ENCODE results near the gene OTOF. TPM values are rescaled to one million over a fixed set of nuclear protein-coding genes. Genes with fewer than 3 reads are reported as not detected.

Gene OTOF
- total and polyA plus RNA-seq, 2 of the 13 experiments (the other 11 are each of a cell fraction or from before 2014, with no cell fraction given): 0.04 TPM; not detected in 1

DNA sequence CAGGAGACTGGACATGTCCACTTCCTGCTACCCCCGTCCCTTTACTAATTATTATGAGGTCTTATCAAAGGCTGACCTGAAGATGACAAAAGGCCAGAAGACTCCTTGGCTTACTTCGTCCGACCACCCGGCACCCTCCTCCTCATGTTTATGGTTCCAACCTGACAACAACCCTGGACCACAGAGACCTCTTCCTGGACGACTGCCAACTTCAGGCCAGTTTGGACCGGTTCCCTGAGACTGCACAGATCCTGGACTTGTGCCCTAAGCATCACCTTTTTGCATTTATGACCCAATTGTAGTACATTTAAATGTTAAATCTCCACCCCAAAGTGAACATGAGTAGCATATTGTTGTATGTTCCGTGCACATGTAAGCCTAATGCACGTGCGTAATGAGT, 70.4 kb downstream of the OTOF start:
- H3K27ac ChIP-seq (ENCODE audit: extremely low read length, insufficient read depth, low read length): no peak overlapping the region
- peaks cover 12% of the 10 kb centered on the region for H3K4me1 ChIP-seq (ENCODE audit: insufficient read depth, low read length)
- H3K79me2 ChIP-seq (ENCODE audit: insufficient read depth, low read length): no peaks in the 10 kb centered on the region
- CTCF ChIA-PET (ENCODE audit: low intra/inter-chr PET ratio, low total read pairs): no interaction called here
- no peaks in the 10 kb centered on the region for H3K36me3 ChIP-seq (replicated peaks in 1 of 2; ENCODE audit: control insufficient read depth in 1 of 2, insufficient read depth in 2 of 2, low read length in 2 of 2)
- no peaks in the 10 kb centered on the region for H3K9me3 ChIP-seq (ENCODE audit: low read length)
- no peak for DNase-seq (ENCODE audit: low spot score)
- WGBS (ENCODE audit: low lambda C conversion rate): 67% methylated on average over 9 of the region's 9 CpGs
- no peak overlapping the region for H3K4me3 ChIP-seq (replicated peaks in 1 of 3; ENCODE audit: insufficient read depth in 1 of 3, low read depth in 2 of 3, low read length in 3 of 3)
- no peak for FAIRE-seq
- H3K4me2 ChIP-seq (ENCODE audit: low read depth, low read length): no peak overlapping the region
- ATAC-seq: no peak
- POLR2A ChIA-PET: no interaction called here
- intact Hi-C loops (cut with micrococcal nuclease; ENCODE audit: unreplicated experiment) (no loop called here), in situ Hi-C loops (cut with HindIII; ENCODE audit: extremely low pct_ligation_motif_present, low pct_unique_long_range_greater_than_20kb) (no loop called here)
- BruUV-seq (replicated peaks): no TSS peak
- H4K20me1 ChIP-seq (ENCODE audit: insufficient read depth, low read length): no peaks in the 10 kb centered on the region
- no peak overlapping the region for H2AFZ ChIP-seq (ENCODE audit: low read length)
- no peak overlapping the region for H3K9ac ChIP-seq (ENCODE audit: insufficient read depth, low read depth, low read length)
- TF ChIP-seq ZNF510 (CRISPR knock-in tag; IDR thresholded peaks at IDR 0.05; ENCODE audit: low read depth): no peak
- TF ChIP-seq, protein P1, sequence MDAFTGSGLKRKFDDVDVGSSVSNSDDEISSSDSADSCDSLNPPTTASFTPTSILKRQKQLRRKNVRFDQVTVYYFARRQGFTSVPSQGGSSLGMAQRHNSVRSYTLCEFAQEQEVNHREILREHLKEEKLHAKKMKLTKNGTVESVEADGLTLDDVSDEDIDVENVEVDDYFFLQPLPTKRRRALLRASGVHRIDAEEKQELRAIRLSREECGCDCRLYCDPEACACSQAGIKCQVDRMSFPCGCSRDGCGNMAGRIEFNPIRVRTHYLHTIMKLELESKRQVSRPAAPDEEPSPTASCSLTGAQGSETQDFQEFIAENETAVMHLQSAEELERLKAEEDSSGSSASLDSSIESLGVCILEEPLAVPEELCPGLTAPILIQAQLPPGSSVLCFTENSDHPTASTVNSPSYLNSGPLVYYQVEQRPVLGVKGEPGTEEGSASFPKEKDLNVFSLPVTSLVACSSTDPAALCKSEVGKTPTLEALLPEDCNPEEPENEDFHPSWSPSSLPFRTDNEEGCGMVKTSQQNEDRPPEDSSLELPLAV (CRISPR knock-in tag; conservative IDR thresholded peaks at IDR 0.05; ENCODE audit: low read depth): no peak
- H3K27me3 ChIP-seq (ENCODE audit: control insufficient read depth in 1 of 2, insufficient read depth in 2 of 2, low read length in 2 of 2): no peaks in the 10 kb centered on the region

Other genes with a start within 250 kb of the OTOF start
- gene HADHA, start 233.5 kb downstream of the OTOF start, total RNA-seq (2016; rRNA removed; fragmentation: Illumina TruSeq; extraction: Trizol): 270 and 385 TPM in 2 replicates
- 101 and 102 TPM in 2 replicates for gene HADHA, start 233.5 kb downstream of the OTOF start, polyA plus RNA-seq (2011; rRNA removed)
- gene HADHB, start 233.2 kb downstream of the OTOF start, total RNA-seq (2016; rRNA removed; fragmentation: Illumina TruSeq; extraction: Trizol): 238 and 304 TPM in 2 replicates
- 97.1 and 112 TPM in 2 replicates for gene HADHB, start 233.2 kb downstream of the OTOF start, polyA plus RNA-seq (2011; rRNA removed)
- 60.3 and 66.0 TPM in 2 replicates for gene SELENOI, start 132.0 kb downstream of the OTOF start, total RNA-seq (2016; rRNA removed; fragmentation: Illumina TruSeq; extraction: Trizol)
- 26.2 and 27.7 TPM in 2 replicates for gene SELENOI, start 132.0 kb downstream of the OTOF start, polyA plus RNA-seq (2011; rRNA removed)
- gene ADGRF3, start 131.3 kb downstream of the OTOF start, total RNA-seq (2016; rRNA removed; fragmentation: Illumina TruSeq; extraction: Trizol): 0.14 and 0.40 TPM in 2 replicates
- gene ADGRF3, start 131.3 kb downstream of the OTOF start, polyA plus RNA-seq (2011; rRNA removed): 1.5 TPM in 2 replicates
- 0.07 and 0.08 TPM in 2 replicates for gene DRC1, start 76.2 kb downstream of the OTOF start, total RNA-seq (2016; rRNA removed; fragmentation: Illumina TruSeq; extraction: Trizol)
- gene DRC1, start 76.2 kb downstream of the OTOF start, polyA plus RNA-seq (2011; rRNA removed): not detected in 2 replicates
- gene CIB4, start 163.2 kb upstream of the OTOF start, total RNA-seq (2016; rRNA removed; fragmentation: Illumina TruSeq; extraction: Trizol): not detected in 2 replicates
- gene CIB4, start 163.2 kb upstream of the OTOF start, polyA plus RNA-seq (2011; rRNA removed): not detected in 2 replicates
- gene KCNK3, start 214.6 kb upstream of the OTOF start, total RNA-seq (2016; rRNA removed; fragmentation: Illumina TruSeq; extraction: Trizol): not detected in 2 replicates
- 0.03 TPM in 1 of 2 replicates, not detected in the other for gene KCNK3, start 214.6 kb upstream of the OTOF start, polyA plus RNA-seq (2011; rRNA removed)

Data from HepG2 (cell line).